Right lobe of liver (tissue), 4 donors: Measurements from ENCODE around the gene LCMT1.

Experiments used
- POLR2A ChIP-seq: fragments of 450-650 bp; IDR thresholded peaks from one replicate; pipeline ENCODE4 v1.6.1; 2017; ENCODE audit warnings: antibody characterized with exemption, mild to moderate bottlenecking
- TF ChIP-seq, protein P1 (sequence below), 4 donors: fragments of 200-600 bp in 3 of 4; fragments of 450-650 bp in 1 of 4; IDR thresholded peaks; one replicate each; pipeline versions ENCODE4 v1.5.1 to v1.8.0; 2016 to 2022; ENCODE audit warnings: antibody characterized with exemption in 4 of 4, mild to moderate bottlenecking in 2 of 4
- donor health status: DM: no; HTN: no; CAD: no.
- donor health status: DM: no; HTN: no; CAD: no.
- donor health status: DM: no; HTN: yes; CAD: no.

GRCh38 chr16:25224731-25225319 lies 113.3 kb downstream of the LCMT1 start:
- TF ChIP-seq, protein P1, sequence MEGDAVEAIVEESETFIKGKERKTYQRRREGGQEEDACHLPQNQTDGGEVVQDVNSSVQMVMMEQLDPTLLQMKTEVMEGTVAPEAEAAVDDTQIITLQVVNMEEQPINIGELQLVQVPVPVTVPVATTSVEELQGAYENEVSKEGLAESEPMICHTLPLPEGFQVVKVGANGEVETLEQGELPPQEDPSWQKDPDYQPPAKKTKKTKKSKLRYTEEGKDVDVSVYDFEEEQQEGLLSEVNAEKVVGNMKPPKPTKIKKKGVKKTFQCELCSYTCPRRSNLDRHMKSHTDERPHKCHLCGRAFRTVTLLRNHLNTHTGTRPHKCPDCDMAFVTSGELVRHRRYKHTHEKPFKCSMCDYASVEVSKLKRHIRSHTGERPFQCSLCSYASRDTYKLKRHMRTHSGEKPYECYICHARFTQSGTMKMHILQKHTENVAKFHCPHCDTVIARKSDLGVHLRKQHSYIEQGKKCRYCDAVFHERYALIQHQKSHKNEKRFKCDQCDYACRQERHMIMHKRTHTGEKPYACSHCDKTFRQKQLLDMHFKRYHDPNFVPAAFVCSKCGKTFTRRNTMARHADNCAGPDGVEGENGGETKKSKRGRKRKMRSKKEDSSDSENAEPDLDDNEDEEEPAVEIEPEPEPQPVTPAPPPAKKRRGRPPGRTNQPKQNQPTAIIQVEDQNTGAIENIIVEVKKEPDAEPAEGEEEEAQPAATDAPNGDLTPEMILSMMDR (IDR thresholded peaks at IDR 0.05) = no peak
- TF ChIP-seq POLR2A = no peak
